CD4-positive, alpha-beta T cell treated with Interleukin-1 beta for 1 hour (primary cell): ENCODE results near the gene IQGAP1.
"Not testable (repeated sequence)": the region's sequence is repeated elsewhere in the genome, so short reads cannot be mapped to it uniquely, and the experiment has no call there.

Source experiments
- DNase-seq, 2 donors: peaks; one replicate each; pipeline ENCODE4 v3.0.0-alpha.2; 2020 to 2022

Gene IQGAP1

DNA sequence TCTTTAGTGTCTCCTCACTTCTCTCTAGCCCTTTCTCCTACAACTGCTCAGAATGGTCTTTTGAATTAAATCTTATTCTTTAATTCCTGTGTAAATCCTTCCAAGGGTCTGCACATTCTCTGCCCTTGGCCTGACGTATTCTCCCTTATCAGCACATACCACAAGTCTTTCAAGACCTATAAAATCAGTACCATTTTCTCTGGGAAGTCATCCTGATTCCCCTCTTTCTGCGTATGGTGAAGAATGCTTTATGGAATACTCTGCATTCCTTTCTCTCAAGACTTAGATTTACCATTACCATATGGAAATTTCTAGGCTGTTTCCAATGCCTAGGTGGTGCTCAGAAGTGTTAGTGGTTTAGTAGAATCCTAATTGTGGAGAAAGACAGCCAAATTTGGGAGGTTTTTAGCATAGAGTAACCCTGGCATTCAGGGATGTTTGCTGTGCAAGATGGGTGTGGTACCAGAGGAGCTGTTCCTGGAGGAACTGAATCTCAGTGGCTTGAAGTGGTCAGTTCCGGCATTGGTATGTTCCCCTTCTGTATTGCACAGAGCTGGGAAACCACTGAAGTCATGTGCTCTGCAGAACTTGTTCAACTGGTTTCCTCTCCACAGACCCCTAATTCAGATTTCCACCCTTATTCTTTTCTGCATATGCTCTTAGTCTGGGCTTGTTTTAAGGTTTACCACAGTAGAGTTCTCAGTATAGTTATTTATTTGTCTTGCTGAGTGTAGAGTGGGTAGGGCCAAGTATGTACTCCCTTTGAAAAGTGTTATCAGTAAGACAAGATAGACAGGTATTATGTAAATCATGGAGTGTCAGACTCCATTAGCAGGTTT is 24.5 kb downstream of the IQGAP1 start:
- DNase-seq: peak; percentile 21 to 56

- DNase-seq: no peak
These were observed 25.7 kb downstream of the IQGAP1 start for GRCh38 chr15:90413411-90414379.

DNA sequence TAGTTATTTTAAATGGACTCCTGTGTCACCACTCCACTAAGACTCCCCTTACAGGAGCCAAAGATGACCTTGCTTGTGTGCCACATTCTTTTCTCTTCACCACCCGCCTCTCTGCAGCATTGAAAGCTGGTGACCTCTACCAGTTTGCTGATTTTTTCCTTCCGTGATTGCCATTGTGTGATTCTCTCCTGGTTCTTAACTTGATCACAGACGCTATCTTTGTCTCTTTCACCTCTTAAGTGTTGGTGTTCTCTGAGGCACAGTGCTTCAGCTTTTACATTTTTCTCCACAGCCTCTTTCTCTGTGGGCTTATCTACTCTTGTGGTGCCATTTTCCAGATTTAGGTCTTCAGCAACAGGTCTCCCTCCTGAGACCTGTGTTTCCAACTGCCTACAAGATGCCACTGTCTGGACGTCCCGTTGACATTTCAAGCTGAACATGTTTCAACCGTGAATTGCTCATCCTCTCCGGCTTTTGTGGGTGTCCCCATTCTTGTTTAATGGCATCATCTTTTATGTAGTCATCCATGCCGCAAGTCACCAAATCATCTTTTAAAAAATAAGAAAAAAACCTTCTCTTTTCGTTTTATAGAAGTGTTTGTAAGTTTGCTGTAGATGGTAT is 26.5 kb downstream of the IQGAP1 start:
- peak in 1 of 2 donors; percentile 2 for DNase-seq

GRCh38 chr15:90416052-90416451 is 28.0 kb downstream of the IQGAP1 start:
- not testable (repeated sequence) for DNase-seq

DNA sequence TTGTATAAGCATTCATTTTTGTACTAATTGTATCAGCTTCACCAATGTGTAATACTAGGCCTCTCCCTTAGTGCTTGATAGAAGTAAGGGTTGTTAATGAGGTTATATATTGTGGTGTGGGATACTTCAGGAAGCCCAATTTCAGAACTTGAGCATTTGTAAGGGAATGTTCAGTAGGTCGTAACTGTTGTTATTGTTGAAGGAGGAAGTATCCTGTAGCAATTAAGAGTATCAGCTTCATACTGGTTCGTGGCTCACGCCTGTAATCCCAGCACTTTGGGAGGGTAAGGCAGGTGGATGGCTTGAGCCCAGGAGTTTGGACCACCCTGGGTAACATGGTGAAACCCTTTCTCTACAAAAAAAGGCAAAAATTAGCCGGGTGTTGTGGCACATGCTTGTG is 30.6 kb downstream of the IQGAP1 start:
- no peak for DNase-seq

DNA sequence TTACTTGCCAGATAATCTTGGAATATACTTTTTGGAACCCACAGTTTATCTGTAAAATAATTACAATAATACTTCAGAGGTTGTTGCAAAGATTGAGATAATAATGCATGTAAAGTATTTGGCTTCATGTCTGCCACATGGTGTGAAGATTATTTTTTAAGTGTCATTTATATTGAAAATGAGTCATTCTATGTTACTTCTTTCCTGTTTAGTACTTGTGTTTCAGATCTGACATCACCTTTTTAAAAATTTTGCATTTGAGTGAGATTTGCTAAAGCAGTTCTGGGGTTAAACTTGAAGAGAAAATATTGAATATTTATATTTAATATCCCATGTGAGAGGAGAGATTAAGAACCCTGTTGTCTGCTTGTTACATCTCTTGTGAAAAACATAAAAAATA is 31.2 kb downstream of the IQGAP1 start:
- DNase-seq: no peak

DNA sequence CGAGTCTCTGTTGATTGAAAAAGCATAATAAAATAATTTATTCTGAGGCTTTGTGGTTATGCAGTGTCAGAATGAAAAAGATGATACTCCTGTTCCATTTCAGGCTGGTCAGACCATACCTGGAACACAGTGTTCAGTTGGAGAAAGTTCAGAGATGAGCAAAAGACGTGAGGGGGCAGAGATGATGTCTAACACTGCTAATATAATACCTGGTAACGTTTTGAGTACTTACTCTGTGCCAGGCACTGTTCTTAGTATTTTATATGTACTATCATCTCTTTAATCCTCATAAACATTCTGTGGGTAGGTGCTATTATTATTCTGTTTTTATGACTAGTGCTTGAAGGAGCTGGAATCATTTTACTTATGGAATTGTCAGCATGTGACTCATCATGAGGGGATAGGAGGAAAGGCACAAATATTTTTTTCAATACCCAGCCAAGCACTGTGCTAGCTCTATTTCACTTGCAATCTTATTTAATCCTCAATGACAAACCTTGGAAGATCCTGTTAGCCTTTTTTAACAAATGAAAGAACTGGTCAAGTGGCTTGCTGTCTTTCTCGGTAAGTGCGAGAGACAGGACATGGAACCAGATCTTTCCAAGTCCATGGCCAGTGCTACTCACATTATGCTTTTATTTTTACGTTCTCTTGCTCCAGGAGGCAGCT is 31.8 kb downstream of the IQGAP1 start:
- no peak for DNase-seq

- DNase-seq: no peak
These were observed 32.4 kb downstream of the IQGAP1 start for GRCh38 chr15:90420451-90420850.

- no peak for DNase-seq
These were observed 33.5 kb downstream of the IQGAP1 start for GRCh38 chr15:90421527-90421926.

GRCh38 chr15:90422043-90422442 is 34.0 kb downstream of the IQGAP1 start:
- no peak for DNase-seq

DNA sequence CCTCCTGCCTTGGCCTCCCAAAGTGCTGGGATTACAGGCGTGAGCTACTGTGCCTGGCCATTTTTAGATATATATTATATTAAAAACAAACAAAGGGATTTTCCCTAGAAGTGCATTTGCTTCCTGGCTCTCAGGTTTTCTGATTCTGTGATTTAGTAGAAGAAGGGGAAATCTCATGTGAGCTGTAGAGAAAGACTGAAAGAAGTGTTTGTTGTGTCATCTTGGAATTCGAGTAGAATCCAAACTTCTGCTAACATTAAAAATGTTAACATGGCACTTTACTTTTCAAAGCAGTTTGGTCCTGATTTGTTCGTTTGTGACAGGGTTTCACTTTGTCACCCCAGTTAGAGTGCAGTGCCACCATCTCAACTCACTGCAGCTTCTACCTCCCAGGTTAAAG is 34.9 kb downstream of the IQGAP1 start:
- DNase-seq: no peak

- no peak for DNase-seq
These were observed 35.8 kb downstream of the IQGAP1 start for GRCh38 chr15:90423801-90424319.

DNA sequence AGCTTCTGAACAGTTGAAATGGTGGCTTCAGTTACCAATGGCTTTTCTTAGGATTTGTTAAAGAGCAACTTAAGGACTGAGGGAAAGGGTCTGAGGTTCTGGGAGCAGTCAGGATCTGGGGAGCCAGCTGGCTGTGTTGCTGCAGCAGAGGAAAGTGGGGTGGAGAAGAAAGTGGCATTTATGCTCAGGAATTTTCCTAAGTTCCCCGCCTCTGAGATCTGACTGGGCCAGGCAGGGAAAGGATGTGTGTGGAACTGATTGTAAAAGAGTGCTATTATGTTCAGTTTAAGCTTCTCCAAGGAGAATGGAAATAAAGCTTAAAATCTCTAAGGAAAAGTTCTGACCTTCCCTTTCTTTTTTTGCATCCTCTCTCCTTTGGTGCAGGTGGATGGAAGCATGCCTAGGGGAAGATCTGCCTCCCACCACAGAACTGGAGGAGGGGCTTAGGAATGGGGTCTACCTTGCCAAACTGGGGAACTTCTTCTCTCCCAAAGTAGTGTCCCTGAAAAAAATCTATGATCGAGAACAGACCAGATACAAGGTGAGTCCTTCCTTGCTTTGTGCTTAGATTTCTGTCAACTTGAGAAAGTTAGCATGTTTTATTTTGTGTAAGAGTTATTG is 37.8 kb downstream of the IQGAP1 start:
- no peak for DNase-seq

DNA sequence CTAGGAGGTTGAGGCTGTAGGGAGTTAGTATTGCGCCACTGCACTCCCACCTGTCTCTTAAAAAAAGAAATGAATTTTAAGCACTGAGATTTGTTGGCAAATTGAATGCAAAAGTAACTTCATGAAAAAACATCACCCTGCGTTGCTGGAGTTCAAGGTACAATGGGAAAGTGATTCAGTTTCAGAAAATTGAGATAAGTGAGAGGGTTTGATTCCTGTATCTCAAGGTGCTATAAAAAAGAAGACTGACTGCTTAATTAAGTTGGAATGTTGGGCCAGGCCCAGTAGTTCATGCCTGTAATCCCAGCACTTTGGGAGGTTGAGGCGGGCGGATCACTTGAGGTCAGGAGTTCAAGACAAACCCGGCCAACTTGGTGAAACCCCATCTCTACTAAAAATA is 39.1 kb downstream of the IQGAP1 start:
- DNase-seq: no peak

DNA sequence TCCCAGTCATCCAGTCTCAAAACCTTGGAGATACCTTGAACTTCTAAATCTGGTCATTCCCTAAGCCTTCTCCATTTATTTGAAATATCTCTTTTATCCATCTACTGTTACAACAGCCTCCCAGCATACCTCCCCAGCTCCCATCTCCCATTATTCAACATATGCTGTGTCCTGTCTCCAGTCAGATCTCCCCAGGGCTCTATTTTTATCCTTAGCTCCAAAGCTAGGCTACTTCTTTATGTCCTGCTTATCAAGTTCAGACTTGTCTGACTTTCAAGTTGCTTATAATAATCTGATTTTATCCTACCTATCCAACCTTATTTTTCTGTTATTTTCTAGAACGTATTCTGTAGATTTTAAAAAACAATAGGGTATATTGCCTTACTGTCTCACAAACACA is 44.2 kb downstream of the IQGAP1 start:
- DNase-seq: no peak

- no peak for DNase-seq
These were observed 47.8 kb downstream of the IQGAP1 start for GRCh38 chr15:90435652-90436337.

GRCh38 chr15:90436952-90437351 is 48.9 kb downstream of the IQGAP1 start:
- no peak for DNase-seq

GRCh38 chr15:90437516-90437915 is 49.5 kb downstream of the IQGAP1 start:
- no peak for DNase-seq

- DNase-seq: no peak
These were observed 51.9 kb downstream of the IQGAP1 start for GRCh38 chr15:90439946-90440345.

DNA sequence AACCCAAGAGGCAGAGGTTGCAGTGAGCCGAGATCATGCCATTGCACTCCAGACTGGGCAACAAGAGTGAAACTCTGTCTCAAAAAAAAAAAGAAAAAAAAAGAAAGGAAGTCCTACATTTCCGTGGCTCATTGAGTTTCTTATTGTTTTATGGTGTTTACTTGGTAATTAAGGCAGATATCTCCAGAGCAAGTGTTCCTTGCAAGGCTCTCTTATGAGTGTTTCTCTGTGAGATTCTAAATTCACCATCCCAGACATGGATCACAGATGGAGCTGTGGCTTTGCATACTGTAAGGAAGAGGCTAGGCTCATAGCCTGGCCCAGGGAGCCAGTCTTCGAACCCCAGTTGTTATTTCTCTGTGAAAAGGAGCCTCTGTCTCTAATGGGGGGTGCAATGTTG is 53.0 kb downstream of the IQGAP1 start:
- no peak for DNase-seq

DNA sequence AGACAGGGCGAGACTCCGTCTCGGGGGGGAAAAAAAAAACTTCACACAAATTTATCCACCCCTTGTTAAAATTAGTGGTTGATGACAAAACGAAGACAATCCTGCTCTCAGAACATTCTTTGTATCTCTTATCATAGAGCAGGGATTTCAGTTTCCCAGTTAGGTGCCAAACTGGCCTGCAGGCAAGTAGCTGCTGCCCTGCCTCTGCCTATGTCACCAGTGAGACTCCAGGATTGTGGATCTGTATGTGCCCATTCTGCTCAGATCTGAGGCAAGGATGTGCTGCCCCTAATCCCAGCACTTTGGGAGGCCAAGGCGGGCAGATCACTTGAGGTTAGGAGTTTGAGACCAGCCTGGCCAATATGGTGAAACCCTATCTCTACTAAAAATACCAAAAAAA is 54.4 kb downstream of the IQGAP1 start:
- no peak for DNase-seq
